ENCODE data around the gene ACKR2. TPM values are rescaled to one million over a fixed set of nuclear protein-coding genes. Genes with fewer than 3 reads are reported as not detected.

Gene ACKR2
- total RNA-seq, 4 donors from 2014 or later, result 1.2 to 6.6 (median 3.4) TPM

DNA sequence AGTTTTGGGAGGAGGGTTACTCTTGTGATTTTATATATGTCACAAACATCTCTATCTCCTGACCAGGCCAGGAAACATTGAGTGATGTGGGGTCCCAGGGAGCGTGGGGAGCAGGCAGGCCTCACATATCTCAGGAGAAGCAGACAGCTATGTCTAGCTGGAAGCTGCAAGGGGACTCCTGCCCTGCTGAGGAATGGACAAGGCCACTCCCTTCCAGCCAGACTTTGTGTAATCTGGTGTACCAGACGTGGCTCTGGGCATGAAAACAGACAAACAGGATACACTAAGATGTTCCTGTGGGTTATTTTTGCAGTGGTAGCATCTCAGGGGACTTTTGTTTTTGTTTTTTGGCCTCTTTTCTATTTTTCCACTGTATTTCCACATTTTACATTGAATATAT lies 43.2 kb downstream of the ACKR2 start:
- peak overlapping the region; percentile 40 for H3K27ac ChIP-seq
- no peak overlapping the region for H3K4me3 ChIP-seq
- TF ChIP-seq, protein P1, sequence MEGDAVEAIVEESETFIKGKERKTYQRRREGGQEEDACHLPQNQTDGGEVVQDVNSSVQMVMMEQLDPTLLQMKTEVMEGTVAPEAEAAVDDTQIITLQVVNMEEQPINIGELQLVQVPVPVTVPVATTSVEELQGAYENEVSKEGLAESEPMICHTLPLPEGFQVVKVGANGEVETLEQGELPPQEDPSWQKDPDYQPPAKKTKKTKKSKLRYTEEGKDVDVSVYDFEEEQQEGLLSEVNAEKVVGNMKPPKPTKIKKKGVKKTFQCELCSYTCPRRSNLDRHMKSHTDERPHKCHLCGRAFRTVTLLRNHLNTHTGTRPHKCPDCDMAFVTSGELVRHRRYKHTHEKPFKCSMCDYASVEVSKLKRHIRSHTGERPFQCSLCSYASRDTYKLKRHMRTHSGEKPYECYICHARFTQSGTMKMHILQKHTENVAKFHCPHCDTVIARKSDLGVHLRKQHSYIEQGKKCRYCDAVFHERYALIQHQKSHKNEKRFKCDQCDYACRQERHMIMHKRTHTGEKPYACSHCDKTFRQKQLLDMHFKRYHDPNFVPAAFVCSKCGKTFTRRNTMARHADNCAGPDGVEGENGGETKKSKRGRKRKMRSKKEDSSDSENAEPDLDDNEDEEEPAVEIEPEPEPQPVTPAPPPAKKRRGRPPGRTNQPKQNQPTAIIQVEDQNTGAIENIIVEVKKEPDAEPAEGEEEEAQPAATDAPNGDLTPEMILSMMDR (IDR thresholded peaks at IDR 0.05), result no peak
- no peak for TF ChIP-seq EP300 (IDR thresholded peaks at IDR 0.05)
- TF ChIP-seq POLR2A (IDR thresholded peaks at IDR 0.05), result no peak
- TF ChIP-seq POLR2AphosphoS5 (IDR thresholded peaks at IDR 0.05), result no peak
- H3K36me3 ChIP-seq, result no peaks in the 10 kb centered on the region
- H3K9me3 ChIP-seq, result no peaks in the 10 kb centered on the region
- peaks cover 13% of the 10 kb centered on the region for H3K4me1 ChIP-seq
- no peaks in the 10 kb centered on the region for H3K27me3 ChIP-seq
- DNase-seq (ENCODE audit: low spot score in 2 of 2), result peak in 1 of 2 donors; percentile 78
- WGBS, result 40% methylated on average over 2 of the region's 2 CpGs

DNA sequence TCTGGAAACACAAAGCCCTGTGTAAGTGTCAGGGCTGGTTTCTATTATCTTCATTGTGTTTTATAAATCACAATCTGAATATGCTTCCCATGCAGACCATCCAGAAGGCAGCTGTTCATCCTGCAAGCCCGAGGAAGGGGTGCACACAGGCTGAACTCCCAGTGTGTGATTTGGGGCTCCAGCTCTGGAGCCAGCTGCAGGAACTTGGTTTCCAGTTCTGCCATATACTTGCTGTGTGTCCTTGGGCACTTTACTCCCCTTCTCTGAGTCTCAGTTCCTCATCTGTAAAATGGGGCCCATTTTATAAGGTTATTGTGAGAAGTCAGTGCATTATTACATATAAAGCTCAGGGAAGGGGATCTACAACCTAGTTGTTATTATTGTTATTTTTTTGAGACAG lies 43.8 kb downstream of the ACKR2 start:
- no peak overlapping the region for H3K27ac ChIP-seq
- H3K9me3 ChIP-seq, result no peaks in the 10 kb centered on the region
- no peaks in the 10 kb centered on the region for H3K27me3 ChIP-seq
- no peak overlapping the region for H3K4me3 ChIP-seq
- no peaks in the 10 kb centered on the region for H3K36me3 ChIP-seq
- TF ChIP-seq EP300 (IDR thresholded peaks at IDR 0.05) (no peak), POLR2AphosphoS5 (IDR thresholded peaks at IDR 0.05) (no peak), POLR2A (IDR thresholded peaks at IDR 0.05) (no peak)
- TF ChIP-seq, protein P1 (IDR thresholded peaks at IDR 0.05), result no peak
- WGBS, result 56% methylated on average over 1 of the region's 1 CpG
- DNase-seq (ENCODE audit: low spot score in 2 of 2), result peak in 1 of 2 donors; percentile 20
- peaks cover 10% of the 10 kb centered on the region for H3K4me1 ChIP-seq

DNA sequence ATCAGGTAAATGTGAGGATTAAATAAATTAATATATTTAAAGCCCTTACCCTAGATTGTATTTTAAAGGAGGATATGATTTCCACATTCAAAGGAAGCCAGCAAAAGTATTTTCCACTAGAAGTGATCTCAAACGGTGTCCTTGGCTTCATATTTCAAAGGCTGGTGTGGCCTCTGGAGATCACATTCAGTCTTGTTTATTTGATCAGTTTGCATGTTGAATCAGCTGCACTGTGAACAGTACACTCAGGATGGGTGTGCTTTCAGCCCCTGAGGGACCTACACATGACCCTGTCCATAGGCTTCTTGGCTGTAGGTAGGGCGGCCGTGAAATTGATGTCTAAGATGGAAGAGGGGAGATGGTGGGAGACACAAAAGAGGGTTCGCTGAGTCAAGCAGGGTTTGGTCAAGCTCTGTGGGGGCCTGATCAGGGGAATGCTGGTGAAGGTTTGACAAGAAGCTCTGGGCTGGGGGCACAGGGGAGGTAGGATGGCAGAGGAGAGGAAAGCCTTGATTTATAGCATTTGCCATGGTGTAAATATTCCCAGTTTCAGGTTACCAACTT lies 44.6 kb downstream of the ACKR2 start:
- DNase-seq (ENCODE audit: low spot score in 2 of 2), result peak in 1 of 2 donors; percentile 74
- TF ChIP-seq POLR2A (IDR thresholded peaks at IDR 0.05) (no peak), POLR2AphosphoS5 (IDR thresholded peaks at IDR 0.05) (no peak), EP300 (IDR thresholded peaks at IDR 0.05) (no peak)
- TF ChIP-seq, protein P1 (IDR thresholded peaks at IDR 0.05), result no peak
- no peaks in the 10 kb centered on the region for H3K9me3 ChIP-seq
- 72% methylated on average over 4 of the region's 4 CpGs for WGBS
- no peaks in the 10 kb centered on the region for H3K36me3 ChIP-seq
- H3K4me1 ChIP-seq, result peaks cover 10% of the 10 kb centered on the region
- H3K27me3 ChIP-seq, result no peaks in the 10 kb centered on the region
- no peak overlapping the region for H3K27ac ChIP-seq
- no peak overlapping the region for H3K4me3 ChIP-seq

DNA sequence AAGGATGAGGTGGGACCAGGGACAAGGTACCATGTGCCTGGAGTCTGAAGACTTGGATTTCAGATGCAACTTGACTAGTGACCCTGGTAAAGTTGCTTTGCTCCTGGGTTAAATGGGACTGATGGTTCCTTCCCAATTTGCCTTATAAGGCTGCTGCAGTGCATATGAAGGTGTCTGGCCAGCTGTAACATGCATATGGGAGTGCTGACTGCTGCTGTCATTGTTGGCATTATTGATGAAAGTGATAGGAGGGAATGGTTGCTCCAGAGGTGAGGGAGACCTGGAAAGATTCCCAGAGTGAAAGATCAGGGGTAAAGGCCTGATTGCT lies 45.9 kb downstream of the ACKR2 start:
- Histone ChIP-seq H3K36me3 (no peaks in the 10 kb centered on the region), H3K27ac (no peak overlapping the region), H3K9me3 (no peaks in the 10 kb centered on the region), H3K4me1 (peaks cover 10% of the 10 kb centered on the region), H3K4me3 (no peak overlapping the region), H3K27me3 (no peaks in the 10 kb centered on the region)
- no peak for DNase-seq (ENCODE audit: low spot score in 2 of 2)
- TF ChIP-seq POLR2A (IDR thresholded peaks at IDR 0.05) (no peak), EP300 (IDR thresholded peaks at IDR 0.05) (no peak), POLR2AphosphoS5 (IDR thresholded peaks at IDR 0.05) (no peak)
- TF ChIP-seq, protein P1 (IDR thresholded peaks at IDR 0.05), result no peak

DNA sequence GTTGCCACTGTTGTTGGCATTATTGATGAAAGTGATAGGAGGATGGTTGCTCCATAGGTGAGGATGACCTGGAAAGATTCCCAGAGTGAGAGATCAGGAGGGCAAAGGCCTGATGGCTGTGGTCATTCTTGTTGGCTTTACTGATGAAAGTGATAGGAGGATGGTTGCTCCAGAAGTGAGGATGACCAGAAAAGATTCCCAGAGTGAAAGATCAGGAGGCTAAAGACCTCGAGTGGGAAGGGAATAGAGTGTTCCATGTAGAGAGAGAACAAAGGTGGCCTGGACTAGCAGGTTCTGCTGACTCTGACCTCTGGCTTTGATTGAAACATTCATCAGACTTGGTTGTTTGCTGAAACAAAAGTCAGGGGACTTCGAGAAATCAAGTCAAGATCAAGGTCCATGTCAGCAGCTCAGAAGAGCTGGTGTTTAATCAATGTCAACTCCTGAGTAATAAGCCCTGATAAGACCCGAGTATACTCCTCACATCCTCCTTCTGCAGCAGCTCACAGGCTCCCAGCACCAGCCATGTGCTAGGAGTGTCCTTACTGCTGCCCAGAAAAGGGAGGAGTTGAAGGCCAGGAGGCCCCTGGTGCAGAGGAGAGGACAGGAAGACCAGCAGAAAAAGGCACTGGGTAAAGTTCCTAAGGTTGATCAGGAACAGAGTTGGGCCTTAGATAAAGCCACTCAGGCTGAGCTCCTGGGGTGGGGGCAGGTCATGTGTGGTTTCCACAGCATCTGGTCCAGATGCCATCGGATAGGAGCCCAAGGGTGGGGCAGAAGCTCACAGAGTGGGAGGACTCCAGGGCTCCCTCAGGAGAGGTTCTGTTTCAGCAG lies 46.5 kb downstream of the ACKR2 start:
- peak in 1 of 2 donors; percentile 55 for DNase-seq (ENCODE audit: low spot score in 2 of 2)
- no peak overlapping the region for H3K4me3 ChIP-seq

More for the DNA sequence above, 46.5 kb downstream of the ACKR2 start:
- Histone ChIP-seq H3K9me3 (no peaks in the 10 kb centered on the region), H3K27me3 (no peaks in the 10 kb centered on the region), H3K27ac (no peak overlapping the region), H3K36me3 (no peaks in the 10 kb centered on the region), H3K4me1 (peaks cover 10% of the 10 kb centered on the region)
- 80% methylated on average over 4 of the region's 4 CpGs for WGBS
- no peak for TF ChIP-seq POLR2AphosphoS5 (IDR thresholded peaks at IDR 0.05)
- TF ChIP-seq POLR2A (IDR thresholded peaks at IDR 0.05), result no peak
- TF ChIP-seq, protein P1 (IDR thresholded peaks at IDR 0.05), result no peak
- TF ChIP-seq EP300 (IDR thresholded peaks at IDR 0.05), result no peak

Data from suprapubic skin (tissue), 4 donors.